Kasumi-1 (cell line): ENCODE results near the gene IKZF2.

ENCODE experiments used
- DNase-seq, 2 experiments: peaks; one replicate each; lab custom pipeline; 2025; lab: John Stamatoyannopoulos, UW

IKZF2 gene

GRCh38 chr2:213151437-213152064 is at the start of gene IKZF2:
Gene IKZF2, minus strand, starts transcription at chr2:213151612. Its CDS starts 2,983 bp downstream, at chr2:213148629.
- peak; percentile 42 to 50 for DNase-seq

- no peak for DNase-seq
Measured at GRCh38 chr2:213199871-213200270, 48.5 kb upstream of the IKZF2 start.

- no peak for DNase-seq
Measured at GRCh38 chr2:213189001-213189899, 37.8 kb upstream of the IKZF2 start.

- DNase-seq, result no peak
Measured at GRCh38 chr2:213188533-213188867, 37.1 kb upstream of the IKZF2 start.

GRCh38 chr2:213187833-213188532 is 36.6 kb upstream of the IKZF2 start:
- no peak for DNase-seq

GRCh38 chr2:213187386-213187785 is 36.0 kb upstream of the IKZF2 start:
- no peak for DNase-seq

GRCh38 chr2:213185147-213185822 is 33.9 kb upstream of the IKZF2 start:
- DNase-seq, result no peak

- no peak for DNase-seq
Measured at GRCh38 chr2:213181712-213182111, 30.3 kb upstream of the IKZF2 start.

GRCh38 chr2:213177679-213178078 is 26.3 kb upstream of the IKZF2 start:
- no peak for DNase-seq

GRCh38 chr2:213175673-213176247 is 24.3 kb upstream of the IKZF2 start:
- DNase-seq, result no peak

- no peak for DNase-seq
Measured at GRCh38 chr2:213172641-213173040, 21.2 kb upstream of the IKZF2 start.

GRCh38 chr2:213171147-213171546 is 19.7 kb upstream of the IKZF2 start:
- DNase-seq, result no peak

- no peak for DNase-seq
Measured at GRCh38 chr2:213167271-213167930, 16.0 kb upstream of the IKZF2 start.

- no peak for DNase-seq
Measured at GRCh38 chr2:213166109-213166508, 14.7 kb upstream of the IKZF2 start.

GRCh38 chr2:213164263-213164662 is 12.9 kb upstream of the IKZF2 start:
- no peak for DNase-seq

- no peak for DNase-seq
Measured at GRCh38 chr2:213162516-213163118, 11.2 kb upstream of the IKZF2 start.

GRCh38 chr2:213161759-213162515 is 10.5 kb upstream of the IKZF2 start:
- no peak for DNase-seq

GRCh38 chr2:213159768-213160167 is 8.4 kb upstream of the IKZF2 start:
- DNase-seq, result no peak

GRCh38 chr2:213157242-213157641 is 5.8 kb upstream of the IKZF2 start:
- DNase-seq, result no peak

- no peak for DNase-seq
Measured at GRCh38 chr2:213156717-213157116, 5.3 kb upstream of the IKZF2 start.
